ENCODE results near the gene HIGD1A.

DNA sequence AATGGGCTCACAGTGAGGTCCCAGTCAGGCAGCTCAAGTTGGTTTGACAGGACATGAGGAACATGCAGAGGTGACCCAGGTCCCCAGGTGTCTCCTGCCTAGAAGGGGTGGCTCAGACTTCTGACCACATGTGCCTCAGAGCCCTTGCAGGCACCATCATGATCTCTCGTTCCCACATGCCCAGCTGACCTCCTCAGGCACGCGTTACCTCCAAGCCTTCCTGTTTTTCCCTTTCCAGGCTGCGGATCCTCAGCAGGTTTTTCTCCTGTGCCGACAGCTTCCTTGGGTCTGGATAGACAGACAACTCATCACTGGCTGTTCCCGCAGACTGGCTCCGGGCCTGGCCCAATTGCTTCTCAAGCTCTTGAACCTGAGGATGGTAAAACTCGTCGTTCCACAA, 61.6 kb downstream of the HIGD1A start:
- no peak for TF ChIP-seq GATA3 (IDR thresholded peaks at IDR 0.05; ENCODE audit: low read depth, low read length)
- no peak for TF ChIP-seq GATA2 (IDR thresholded peaks at IDR 0.05; ENCODE audit: low read depth, low read length)

Data from SH-SY5Y (cell line).